NCI-H526 treated with DMSO at 0.1 percent for 48 hours (cell line): ENCODE measurements around the gene RAB11FIP4.
"Not testable (repeated sequence)": the region's sequence is repeated elsewhere in the genome, so short reads cannot be mapped to it uniquely, and the experiment has no call there.

Source experiments
- DNase-seq: peaks from one replicate; lab custom pipeline; 2025; lab: John Stamatoyannopoulos, UW

Gene RAB11FIP4, protein sequence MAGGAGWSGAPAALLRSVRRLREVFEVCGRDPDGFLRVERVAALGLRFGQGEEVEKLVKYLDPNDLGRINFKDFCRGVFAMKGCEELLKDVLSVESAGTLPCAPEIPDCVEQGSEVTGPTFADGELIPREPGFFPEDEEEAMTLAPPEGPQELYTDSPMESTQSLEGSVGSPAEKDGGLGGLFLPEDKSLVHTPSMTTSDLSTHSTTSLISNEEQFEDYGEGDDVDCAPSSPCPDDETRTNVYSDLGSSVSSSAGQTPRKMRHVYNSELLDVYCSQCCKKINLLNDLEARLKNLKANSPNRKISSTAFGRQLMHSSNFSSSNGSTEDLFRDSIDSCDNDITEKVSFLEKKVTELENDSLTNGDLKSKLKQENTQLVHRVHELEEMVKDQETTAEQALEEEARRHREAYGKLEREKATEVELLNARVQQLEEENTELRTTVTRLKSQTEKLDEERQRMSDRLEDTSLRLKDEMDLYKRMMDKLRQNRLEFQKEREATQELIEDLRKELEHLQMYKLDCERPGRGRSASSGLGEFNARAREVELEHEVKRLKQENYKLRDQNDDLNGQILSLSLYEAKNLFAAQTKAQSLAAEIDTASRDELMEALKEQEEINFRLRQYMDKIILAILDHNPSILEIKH

GRCh38 chr17:31391496-31391949 is at the start of gene RAB11FIP4:
Gene RAB11FIP4 (plus strand): TSS chr17:31391675. CDS start chr17:31391853, 178 bp downstream.
- DNase-seq, result peak; percentile 37

DNA sequence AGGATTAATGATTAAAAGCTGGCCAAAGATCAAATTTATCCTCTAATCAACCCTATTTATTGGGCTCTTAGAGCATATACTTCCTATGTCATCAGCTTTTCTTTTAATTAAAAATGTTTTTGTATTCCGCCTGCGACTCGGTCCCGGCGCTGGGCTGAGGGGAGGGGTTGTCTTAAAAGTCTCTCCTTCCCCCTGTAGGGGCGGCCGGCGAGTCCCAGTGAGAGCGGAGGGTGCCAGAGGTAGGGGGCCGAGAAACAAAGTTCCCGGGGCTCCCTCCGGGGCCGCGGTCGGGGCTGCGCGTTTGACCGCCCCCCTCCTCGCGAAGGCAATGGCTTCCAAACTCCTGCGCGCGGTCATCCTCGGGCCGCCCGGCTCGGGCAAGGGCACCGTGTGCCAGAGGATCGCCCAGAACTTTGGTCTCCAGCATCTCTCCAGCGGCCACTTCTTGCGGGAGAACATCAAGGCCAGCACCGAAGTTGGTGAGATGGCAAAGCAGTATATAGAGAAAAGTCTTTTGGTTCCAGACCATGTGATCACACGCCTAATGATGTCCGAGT is 46.2 kb upstream of the RAB11FIP4 start:
- not testable (repeated sequence) for DNase-seq

DNA sequence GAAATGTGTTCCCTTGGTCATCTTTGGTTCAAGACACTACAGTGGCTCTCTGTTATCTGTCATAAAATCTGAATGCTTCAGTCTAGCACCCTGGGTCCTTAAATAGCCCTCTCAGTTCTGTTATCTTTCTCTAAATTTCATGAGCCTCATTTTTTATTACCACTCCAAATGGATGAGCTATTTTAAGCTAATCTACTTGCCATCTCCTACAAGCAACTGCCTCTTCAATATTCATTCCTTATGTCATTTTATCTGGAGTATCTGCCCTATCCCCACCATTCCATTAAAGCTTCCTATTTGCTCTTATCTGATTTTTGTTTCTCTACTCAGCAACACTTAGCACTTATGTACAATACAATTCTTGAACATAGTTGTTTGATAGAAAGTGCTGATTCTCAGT is 42.0 kb upstream of the RAB11FIP4 start:
- DNase-seq, result no peak

DNA sequence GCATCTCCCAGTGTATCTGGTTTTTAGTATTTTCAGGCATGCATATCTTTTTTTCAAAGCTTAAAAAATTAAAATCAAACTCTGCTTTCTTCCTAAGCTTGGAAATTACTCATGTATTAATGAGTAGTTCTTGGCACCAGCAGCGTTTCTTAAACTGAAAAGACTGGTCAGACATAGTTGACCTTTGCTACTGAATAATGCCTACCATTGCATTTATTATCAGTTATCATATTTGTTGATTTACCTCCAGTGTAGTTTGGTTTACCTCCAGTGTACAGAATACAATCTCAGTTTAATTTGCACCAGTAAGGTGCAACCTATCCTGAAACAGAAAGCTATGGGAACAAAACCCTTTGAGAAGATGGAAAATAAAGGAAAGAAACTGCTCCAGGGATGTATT is 35.5 kb upstream of the RAB11FIP4 start:
- no peak for DNase-seq

- DNase-seq, result no peak
Observed at GRCh38 chr17:31357091-31357490, 34.4 kb upstream of the RAB11FIP4 start.

GRCh38 chr17:31357839-31358394 is 33.6 kb upstream of the RAB11FIP4 start:
- peak; percentile 33 for DNase-seq

- DNase-seq, result no peak
Observed at GRCh38 chr17:31364012-31364411, 27.5 kb upstream of the RAB11FIP4 start.

GRCh38 chr17:31366088-31366487 is 25.4 kb upstream of the RAB11FIP4 start:
- DNase-seq, result no peak

DNA sequence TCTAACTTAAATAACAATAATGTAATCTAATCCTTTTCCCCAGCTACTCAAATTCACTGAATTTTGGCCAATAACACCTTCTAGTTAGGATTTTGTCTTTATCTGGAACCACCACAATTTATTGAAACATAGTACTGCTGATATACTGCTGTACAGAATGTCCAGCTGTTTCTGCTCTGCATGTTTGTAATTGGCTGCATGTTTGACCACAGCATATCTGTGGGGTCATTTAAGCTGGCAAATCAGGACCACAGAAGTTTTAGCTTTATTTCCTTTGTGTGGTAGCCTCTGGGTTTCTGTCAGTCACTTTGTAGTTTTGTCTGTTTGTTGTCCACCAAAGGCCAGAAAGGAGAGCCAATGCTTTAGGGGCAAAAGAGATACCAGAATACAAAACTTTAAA is 22.2 kb upstream of the RAB11FIP4 start:
- no peak for DNase-seq

- no peak for DNase-seq
Observed at GRCh38 chr17:31371511-31372097, 19.9 kb upstream of the RAB11FIP4 start.

DNA sequence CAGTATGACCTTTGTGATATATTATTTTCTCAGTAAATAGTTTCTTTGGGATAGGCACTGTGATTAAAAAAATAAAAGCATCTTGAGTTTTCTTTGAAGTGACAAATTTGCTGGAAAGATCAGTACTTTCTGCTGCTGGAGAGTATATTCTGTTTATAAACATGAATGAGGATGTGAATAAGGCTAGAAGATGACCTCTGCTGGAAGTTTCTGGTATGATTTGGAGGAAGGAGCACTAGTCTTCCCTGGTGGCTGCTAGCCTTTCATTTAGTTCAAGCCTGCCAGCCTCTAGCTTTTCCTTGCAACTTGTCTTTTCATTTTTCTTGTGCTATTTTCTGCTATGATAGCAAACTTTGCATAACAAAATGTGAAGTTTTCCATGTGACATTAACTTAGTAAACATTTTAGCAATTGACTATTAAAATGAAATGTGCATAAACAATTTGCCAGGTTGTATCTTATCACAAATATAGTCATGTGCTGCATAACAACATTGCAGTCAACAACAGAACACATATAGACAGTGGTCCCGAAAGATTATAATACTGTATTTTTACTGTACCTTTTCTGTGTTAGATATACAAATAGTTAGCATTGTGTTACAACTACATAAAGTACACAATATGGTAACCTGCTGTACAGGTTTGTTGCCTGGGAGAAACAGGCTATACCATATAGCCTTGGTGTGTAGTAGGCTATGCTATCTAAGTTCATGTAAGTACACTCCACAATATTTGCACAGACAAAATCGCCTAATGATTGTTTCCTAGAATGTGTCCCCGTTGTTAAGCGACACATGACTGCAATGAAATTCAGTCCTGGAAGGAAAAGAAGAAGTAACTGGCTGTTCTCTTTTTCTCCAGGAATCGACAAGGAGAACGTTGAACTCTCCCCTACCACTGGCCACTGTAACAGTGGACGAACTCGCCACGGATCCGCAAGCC is 18.1 kb upstream of the RAB11FIP4 start:
- peak; percentile 66 for DNase-seq

- DNase-seq, result no peak
Observed at GRCh38 chr17:31374094-31374447, 17.4 kb upstream of the RAB11FIP4 start.

DNA sequence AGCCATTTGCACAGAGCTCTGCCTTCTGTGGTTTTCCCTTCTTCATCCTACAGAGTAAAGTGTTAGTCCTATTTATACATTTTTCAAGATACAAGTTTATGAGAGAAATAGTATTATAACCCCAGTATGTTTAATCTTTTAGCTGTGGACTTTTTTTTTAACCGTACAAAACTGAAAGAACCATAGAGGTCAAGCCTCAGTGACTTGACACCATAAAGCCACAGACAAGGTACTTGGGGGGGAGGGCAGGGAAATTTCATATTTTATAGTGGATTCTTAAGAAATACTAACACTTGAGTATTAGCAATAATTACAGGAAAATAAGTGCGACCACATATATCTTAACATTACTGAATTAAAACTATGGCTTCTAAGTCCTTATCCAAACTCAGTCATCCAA is 17.0 kb upstream of the RAB11FIP4 start:
- DNase-seq, result no peak

DNA sequence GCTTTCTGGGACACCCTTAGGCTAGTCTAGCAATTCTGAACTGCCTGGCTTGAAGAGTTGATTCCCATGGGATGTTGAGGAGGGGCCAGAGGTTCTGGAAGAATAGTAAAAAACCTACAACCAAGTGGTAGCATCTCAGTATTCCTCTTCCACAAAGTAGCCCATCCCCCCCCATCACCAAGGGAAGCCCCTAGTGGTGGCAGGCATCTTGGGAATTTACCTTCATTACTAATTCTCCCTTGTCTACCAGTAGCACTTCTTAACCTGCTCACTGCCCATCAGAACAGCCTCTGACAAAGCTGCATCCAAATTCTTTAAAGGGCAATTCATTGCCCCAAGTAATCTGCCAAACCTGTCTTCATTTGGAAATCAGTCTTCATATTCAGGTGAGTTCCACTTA is 12.8 kb upstream of the RAB11FIP4 start:
- DNase-seq, result no peak

GRCh38 chr17:31379597-31380205 is 11.8 kb upstream of the RAB11FIP4 start:
- DNase-seq, result no peak

- DNase-seq, result no peak
Observed at GRCh38 chr17:31381165-31381668, 10.3 kb upstream of the RAB11FIP4 start.

DNA sequence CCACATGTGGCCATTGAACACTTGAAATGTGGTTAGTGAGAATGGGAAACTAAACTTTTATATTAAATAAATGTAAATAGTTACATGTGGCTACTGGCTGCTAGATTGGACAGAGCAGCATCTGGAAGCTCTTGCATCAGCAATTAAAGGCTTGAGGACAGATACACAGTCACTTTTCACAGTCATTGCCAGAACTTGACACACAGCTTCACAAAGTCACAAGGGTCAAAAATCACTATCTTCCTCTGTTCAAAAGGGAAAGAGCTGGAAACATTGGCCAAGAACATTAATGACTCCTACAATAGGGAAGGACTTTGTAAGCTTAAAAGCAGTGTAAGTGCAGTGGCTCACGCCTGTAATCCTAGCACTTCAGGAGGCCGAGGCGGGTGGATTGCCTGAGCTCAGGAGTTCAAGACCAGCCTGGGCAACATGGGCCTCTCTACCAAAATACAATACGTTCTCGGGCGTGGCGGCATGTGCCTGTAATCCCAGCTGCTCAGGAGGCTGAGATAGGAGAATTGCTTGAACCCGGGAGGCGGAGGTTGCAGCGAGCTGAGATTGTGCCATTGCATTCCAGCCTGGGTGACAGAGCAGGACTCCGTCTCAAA is 8.7 kb upstream of the RAB11FIP4 start:
- DNase-seq, result not testable (repeated sequence)

DNA sequence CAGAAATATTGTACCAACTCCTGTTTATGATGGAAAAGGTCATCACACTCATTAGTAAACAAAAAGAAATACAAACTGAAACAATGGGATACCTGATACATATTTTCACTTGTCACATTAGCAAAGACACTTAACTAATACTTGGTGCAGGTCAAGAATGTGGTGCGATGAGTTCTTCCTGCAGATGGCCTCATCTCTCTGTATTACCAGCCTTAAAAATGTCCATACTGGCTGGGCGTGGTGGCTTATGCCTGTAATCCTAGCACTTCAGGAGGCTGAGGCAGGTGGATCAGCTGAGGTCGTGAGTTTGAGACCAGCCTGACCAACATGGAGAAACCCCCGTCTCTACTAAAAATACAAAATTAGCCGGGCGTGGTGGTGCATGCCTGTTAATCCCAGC is 8.0 kb upstream of the RAB11FIP4 start:
- DNase-seq, result not testable (repeated sequence)

GRCh38 chr17:31385428-31386285 is 5.8 kb upstream of the RAB11FIP4 start:
- no peak for DNase-seq
